A673 (cell line): ENCODE results near the gene SEH1L. TPM values are rescaled to one million over a fixed set of nuclear protein-coding genes. Genes with fewer than 3 reads are reported as not detected.

Experiments
- BruUV-seq: library from RNA; stranded (reverse); fragments of 400-500 nt; replicated peaks from 2 replicates; lab custom pipeline; 2021; lab: Mats Ljungman, UMichigan
- CTCF ChIA-PET: fragments of 300-600 bp; sonication (Branson Sonifier 250); formaldehyde crosslinking; loops from one replicate; lab custom pipeline; 2022; ENCODE audit warnings: antibody characterized with exemption; lab: Charles Lee
- POLR2A ChIA-PET: fragments of 300-600 bp; sonication (Branson Sonifier 250); formaldehyde crosslinking; loops from one replicate; lab custom pipeline; 2022; ENCODE audit warnings: antibody characterized with exemption; ENCODE audit not compliant: low non-redundant PET; lab: Charles Lee
- DNase-seq: peaks from one replicate; pipeline ENCODE4 v3.0.0-alpha.2; 2015; ENCODE audit warnings: low spot score
- H3K27ac ChIP-seq: fragments of 200-600 bp; sonication (generic); 2 replicates; pipeline ENCODE4 v1.5.1; 2016; ENCODE audit warnings: mixed run types, low read depth, mild to moderate bottlenecking, mixed read lengths, antibody characterized with exemption, low read length; ENCODE audit not compliant: poor library complexity, severe bottlenecking
- H3K27me3 ChIP-seq: fragments of 200-600 bp; sonication (generic); replicated peaks from 2 replicates; pipeline ENCODE4 v1.6.1; 2017; ENCODE audit warnings: mixed run types, low read depth, mild to moderate bottlenecking, mixed read lengths, antibody characterized with exemption, low read length; ENCODE audit not compliant: insufficient read depth, poor library complexity
- H3K36me3 ChIP-seq: fragments of 200-600 bp; sonication (generic); 2 replicates; pipeline ENCODE4 v1.6.1; 2016; ENCODE audit warnings: mixed run types, mild to moderate bottlenecking, mixed read lengths, antibody characterized with exemption, low read length; ENCODE audit not compliant: insufficient read depth, poor library complexity, severe bottlenecking
- H3K4me1 ChIP-seq: fragments of 200-600 bp; sonication (generic); 2 replicates; pipeline ENCODE4 v1.6.1; 2017; ENCODE audit warnings: mixed run types, mild to moderate bottlenecking, mixed read lengths, antibody characterized with exemption, low read length; ENCODE audit not compliant: insufficient read depth, poor library complexity, severe bottlenecking
- H3K4me3 ChIP-seq: fragments of 200-600 bp; sonication (generic); 2 replicates; pipeline ENCODE4 v1.5.1; 2016; ENCODE audit warnings: low read depth, mixed run types, mild to moderate bottlenecking, mixed read lengths, low read length; ENCODE audit not compliant: poor library complexity, severe bottlenecking
- H3K9me3 ChIP-seq: fragments of 200-600 bp; sonication (generic); 2 replicates; pipeline ENCODE4 v1.6.1; 2016; ENCODE audit warnings: mixed run types, low read depth, mild to moderate bottlenecking, mixed read lengths, antibody characterized with exemption, low read length; ENCODE audit not compliant: poor library complexity, severe bottlenecking
- EZH2 ChIP-seq: fragments of 200-600 bp; sonication (generic); IDR thresholded peaks from 2 replicates; pipeline ENCODE4 v1.6.1; 2017; ENCODE audit warnings: borderline replicate concordance, low read depth, mild to moderate bottlenecking, mixed read lengths, antibody characterized with exemption, low read length; ENCODE audit not compliant: poor library complexity, severe bottlenecking
- intact Hi-C: fragments of 100-400 bp; cut with micrococcal nuclease; formaldehyde crosslinking; loops from one replicate; pipeline ENCODE4 v1.10.0; 2022; ENCODE audit not compliant: unreplicated experiment
- total RNA-seq: library from RNA; stranded (reverse); gene quantifications from 2 replicates; pipeline ENCODE4 v1.2.3, GENCODE V29; 2021
- TF ChIP-seq, protein P1 (sequence below): fragments of 300-800, 200-600 bp; sonication (generic); conservative IDR thresholded peaks from 2 replicates; pipeline ENCODE4 v1.5.1; 2017; ENCODE audit warnings: low read depth, mild to moderate bottlenecking, antibody characterized with exemption, low read length, moderate library complexity, mixed read lengths

SEH1L gene
- total RNA-seq, 1 experiment from 2014 or later: 105 TPM

DNA sequence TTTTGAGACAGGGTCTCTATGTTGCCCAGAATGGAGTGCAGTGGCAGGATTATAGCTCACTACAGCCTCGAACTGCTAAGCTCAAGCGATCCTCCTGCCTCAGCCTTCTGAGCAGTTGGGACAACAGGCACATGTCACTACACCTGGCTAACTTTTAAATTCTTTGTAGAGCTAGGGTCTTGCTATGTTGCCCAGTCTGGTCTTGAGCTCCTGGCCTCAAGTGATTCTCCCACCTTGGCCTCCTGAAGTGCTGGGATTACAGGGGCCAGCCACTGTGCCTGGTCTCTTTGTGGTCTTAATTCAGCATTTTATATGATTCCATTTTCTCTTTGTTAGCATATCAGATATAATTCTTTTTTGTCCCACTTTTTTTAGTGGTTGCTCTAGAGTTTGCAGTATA is 77.4 kb downstream of the SEH1L start:
- ChIA-PET CTCF (no interaction called here), POLR2A (no interaction called here)
- BruUV-seq: no TSS peak
- Histone ChIP-seq H3K27me3 (no peaks in the 10 kb centered on the region), H3K4me1 (no peaks in the 10 kb centered on the region), H3K36me3 (peaks cover 45% of the 10 kb centered on the region), H3K4me3 (no peak overlapping the region), H3K27ac (no peak overlapping the region), H3K9me3 (no peaks in the 10 kb centered on the region)
- TF ChIP-seq EZH2: no peak
- TF ChIP-seq, protein P1, sequence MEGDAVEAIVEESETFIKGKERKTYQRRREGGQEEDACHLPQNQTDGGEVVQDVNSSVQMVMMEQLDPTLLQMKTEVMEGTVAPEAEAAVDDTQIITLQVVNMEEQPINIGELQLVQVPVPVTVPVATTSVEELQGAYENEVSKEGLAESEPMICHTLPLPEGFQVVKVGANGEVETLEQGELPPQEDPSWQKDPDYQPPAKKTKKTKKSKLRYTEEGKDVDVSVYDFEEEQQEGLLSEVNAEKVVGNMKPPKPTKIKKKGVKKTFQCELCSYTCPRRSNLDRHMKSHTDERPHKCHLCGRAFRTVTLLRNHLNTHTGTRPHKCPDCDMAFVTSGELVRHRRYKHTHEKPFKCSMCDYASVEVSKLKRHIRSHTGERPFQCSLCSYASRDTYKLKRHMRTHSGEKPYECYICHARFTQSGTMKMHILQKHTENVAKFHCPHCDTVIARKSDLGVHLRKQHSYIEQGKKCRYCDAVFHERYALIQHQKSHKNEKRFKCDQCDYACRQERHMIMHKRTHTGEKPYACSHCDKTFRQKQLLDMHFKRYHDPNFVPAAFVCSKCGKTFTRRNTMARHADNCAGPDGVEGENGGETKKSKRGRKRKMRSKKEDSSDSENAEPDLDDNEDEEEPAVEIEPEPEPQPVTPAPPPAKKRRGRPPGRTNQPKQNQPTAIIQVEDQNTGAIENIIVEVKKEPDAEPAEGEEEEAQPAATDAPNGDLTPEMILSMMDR: no peak
- no peak for DNase-seq
- intact Hi-C loops: no loop called here

GRCh38 chr18:13026583-13027270 is 78.9 kb downstream of the SEH1L start:
- Histone ChIP-seq H3K4me3 (no peak overlapping the region), H3K9me3 (no peaks in the 10 kb centered on the region), H3K27ac (no peak overlapping the region), H3K4me1 (no peaks in the 10 kb centered on the region), H3K27me3 (no peaks in the 10 kb centered on the region), H3K36me3 (peaks cover 48% of the 10 kb centered on the region)
- TF ChIP-seq, protein P1: no peak
- ChIA-PET CTCF (no interaction called here), POLR2A (no interaction called here)
- no TSS peak for BruUV-seq
- intact Hi-C loops: no loop called here
- DNase-seq: no peak

DNA sequence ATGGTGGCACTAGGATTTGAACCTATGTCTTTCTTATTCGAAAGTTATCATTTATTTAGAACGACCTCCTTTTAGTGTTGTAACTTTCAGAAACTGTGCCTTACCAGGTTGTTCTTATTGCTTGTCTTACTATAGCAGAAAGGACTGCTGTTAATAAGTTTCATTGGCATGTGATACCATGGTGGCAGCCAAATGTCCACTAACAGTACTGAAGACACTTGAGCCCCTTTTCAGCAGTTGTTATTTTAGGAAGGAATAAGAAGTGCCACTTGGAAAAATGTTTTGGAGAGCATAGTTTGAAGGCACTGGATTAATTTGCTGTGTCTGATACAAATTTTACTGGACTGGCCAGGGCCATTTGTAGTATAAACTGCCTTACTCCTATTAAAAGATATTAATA is 81.1 kb downstream of the SEH1L start:
- intact Hi-C loops: no loop called here
- TF ChIP-seq, protein P1: no peak
- TF ChIP-seq EZH2: no peak
- DNase-seq: no peak
- Histone ChIP-seq H3K4me1 (no peaks in the 10 kb centered on the region), H3K9me3 (no peaks in the 10 kb centered on the region), H3K36me3 (peaks cover 45% of the 10 kb centered on the region), H3K27me3 (no peaks in the 10 kb centered on the region), H3K4me3 (no peak overlapping the region), H3K27ac (no peak overlapping the region)
- ChIA-PET CTCF (no interaction called here), POLR2A (no interaction called here)
- BruUV-seq: no TSS peak
